Stimulated activated CD4-positive, alpha-beta T cell treated with anti-CD3 and anti-CD28 coated beads, Interleukin-2, amount 100 ng/mL, for 4 hours (primary cell): Measurements from ENCODE around the gene FES.
"Not testable (repeated sequence)": the region's sequence is repeated elsewhere in the genome, so short reads cannot be mapped to it uniquely, and the experiment has no call there.

Source experiments
- DNase-seq: peaks from one replicate; pipeline ENCODE4 v3.0.0-alpha.2; 2020; ENCODE audit warnings: low read depth

FES gene

GRCh38 chr15:90862487-90862886, 21.8 kb upstream of the FES start:
- no peak for DNase-seq

- DNase-seq: no peak
These were observed 21.1 kb upstream of the FES start for GRCh38 chr15:90862964-90863778.

- DNase-seq: no peak
These were observed 20.3 kb upstream of the FES start for GRCh38 chr15:90863987-90864386.

GRCh38 chr15:90864507-90864906, 19.8 kb upstream of the FES start:
- no peak for DNase-seq

DNA sequence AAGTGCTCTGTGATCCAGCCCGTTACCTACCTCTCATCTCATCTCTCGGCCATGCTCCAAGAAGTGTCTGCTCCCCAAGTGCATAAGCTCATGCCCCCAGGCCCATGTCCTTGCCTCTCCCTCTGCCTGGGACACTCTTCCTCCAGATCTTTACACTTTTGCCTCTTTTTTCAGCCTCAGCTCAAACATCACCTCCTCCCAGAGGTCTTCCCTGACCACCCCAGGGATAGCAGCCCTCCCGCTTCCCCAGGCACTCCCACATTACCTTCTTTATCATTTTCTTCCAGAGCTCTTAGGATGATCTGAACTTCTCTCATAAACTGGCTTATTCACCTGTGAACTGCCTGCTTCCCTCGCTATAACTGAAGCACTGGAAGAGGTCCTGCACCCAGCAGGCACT, 18.6 kb upstream of the FES start:
- DNase-seq: no peak

- DNase-seq: no peak
These were observed 18.1 kb upstream of the FES start for GRCh38 chr15:90866161-90866715.

- no peak for DNase-seq
These were observed 17.5 kb upstream of the FES start for GRCh38 chr15:90866800-90867199.

GRCh38 chr15:90868261-90868689, 16.0 kb upstream of the FES start, which contains the start of gene FURIN:
TSS of gene FURIN (plus strand) at chr15:90868588. CDS start at chr15:90875741, 7,153 bp downstream.
- DNase-seq: no peak

DNA sequence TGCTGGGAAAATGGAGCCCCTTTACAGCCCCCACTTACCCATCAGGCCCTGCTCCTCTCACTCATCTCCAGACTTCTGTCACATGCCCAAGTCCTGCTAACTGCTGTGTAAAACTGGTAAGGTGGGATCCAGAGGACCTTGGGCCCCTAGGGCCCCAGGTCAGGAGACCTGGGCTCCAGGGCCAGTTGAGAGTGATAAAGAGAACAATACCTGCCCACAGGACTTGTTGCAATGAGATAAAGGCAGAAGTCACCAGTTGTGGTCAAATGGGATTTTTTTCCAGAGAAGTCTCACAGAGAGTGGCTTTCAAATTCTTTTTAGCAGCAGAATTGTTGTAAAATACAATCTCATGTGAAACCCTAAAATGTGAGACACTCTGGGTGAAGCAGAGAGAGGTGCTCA, 15.2 kb upstream of the FES start:
- DNase-seq: no peak

DNA sequence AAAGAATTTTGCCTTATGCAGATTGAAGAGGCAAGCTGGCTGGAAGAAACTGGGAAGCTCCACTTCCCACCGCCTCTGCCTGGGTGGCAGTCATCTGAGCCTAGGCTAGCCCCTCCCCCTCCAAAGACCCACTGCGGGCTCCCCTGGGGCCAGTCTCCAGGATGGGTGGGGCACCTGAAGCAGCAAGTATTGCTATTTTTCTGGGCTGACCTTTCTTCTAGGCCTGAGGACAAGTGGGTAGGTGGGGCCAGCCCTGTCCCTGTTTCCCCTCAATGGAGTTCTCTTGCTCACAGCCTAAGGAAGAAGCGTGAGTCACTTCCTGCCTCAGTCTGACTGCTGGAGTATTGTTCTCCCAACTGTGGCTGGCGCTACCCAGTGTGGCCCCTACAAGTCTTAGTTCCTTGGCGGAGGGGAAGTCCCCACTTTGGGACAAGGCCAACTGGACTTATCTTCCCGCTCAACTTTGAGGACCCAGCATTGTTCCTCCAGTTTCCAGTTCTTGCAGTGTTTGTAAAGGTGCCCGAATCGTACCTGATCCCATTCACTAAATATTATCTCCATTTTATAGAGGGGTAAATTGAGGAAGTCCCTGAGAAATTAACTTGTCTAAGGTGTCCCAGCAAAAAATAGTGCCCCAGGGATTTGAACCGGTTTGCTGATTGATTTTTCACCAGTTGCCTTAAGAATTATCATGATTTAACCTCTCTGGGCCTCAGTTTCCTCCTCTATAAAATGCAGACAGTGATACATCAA, 14.5 kb upstream of the FES start:
- DNase-seq: no peak

GRCh38 chr15:90870354-90871138, 13.8 kb upstream of the FES start:
- DNase-seq: no peak

DNA sequence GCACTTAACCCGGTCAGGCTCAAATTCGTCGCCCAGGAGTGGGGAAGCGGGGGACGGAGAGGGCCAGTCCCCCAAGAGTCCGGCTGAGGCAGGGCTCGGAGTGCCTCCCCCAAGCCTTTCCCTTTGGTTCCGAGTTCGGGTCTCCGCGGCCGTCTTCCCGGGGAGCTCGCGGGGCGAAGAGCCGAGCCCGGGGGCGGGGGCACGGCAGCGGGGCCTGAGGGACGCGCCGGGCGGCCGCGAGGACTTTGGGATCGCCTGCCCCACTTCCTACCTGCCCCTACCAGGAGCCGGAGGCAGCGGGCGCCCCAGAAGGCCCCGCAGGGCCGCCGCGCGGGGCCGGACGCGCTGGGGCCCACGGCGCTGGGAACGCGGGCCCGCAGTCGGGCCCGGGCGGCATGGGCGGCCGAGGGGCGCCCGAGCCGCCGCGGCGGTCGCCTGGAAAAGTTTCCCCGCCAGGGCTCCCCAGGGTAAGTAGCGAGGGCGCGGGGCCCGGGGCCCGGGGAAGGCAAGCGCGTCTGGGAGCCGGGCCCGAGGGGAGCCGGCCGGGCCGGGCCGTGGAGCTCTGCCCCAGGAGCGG, 13.1 kb upstream of the FES start:
- no peak for DNase-seq

DNA sequence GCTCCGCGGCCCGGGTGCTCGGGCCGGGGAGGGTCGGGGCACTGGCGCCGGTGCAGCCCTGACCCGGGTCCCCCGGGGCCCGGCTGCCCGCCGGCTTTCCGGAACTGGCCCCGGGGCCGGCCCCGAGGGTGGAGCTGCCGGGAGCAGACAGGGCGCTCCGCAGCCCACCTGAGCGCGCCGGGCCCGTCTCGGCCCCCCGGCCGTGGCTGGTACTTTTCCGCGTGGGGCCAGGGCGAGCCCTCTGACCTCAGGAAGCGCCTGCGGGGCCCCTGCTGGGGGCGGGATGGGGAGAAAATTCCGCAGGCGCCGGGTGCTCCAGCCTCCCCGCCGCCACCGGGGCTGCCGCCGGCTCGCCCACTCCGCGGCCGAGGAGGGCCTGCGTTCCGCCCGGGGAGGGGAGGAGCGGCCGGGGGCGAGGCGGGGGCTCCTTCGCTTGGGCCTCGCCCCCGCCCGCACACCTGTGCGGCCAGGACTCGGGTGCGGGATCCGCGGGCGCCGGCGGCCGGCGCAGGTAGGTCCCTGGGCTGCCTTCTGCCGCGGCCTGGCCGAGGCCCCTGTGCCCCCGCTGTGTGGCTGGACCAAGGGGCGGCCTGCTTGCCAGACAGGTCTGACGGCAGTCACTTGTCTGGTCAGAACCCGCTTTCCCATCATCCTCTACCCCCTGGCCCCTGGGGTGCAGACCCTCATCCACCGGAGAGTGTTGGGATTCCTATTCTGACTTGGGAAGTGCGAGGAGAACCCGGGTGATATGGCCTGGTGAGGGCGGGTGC, 12.4 kb upstream of the FES start:
- no peak for DNase-seq

DNA sequence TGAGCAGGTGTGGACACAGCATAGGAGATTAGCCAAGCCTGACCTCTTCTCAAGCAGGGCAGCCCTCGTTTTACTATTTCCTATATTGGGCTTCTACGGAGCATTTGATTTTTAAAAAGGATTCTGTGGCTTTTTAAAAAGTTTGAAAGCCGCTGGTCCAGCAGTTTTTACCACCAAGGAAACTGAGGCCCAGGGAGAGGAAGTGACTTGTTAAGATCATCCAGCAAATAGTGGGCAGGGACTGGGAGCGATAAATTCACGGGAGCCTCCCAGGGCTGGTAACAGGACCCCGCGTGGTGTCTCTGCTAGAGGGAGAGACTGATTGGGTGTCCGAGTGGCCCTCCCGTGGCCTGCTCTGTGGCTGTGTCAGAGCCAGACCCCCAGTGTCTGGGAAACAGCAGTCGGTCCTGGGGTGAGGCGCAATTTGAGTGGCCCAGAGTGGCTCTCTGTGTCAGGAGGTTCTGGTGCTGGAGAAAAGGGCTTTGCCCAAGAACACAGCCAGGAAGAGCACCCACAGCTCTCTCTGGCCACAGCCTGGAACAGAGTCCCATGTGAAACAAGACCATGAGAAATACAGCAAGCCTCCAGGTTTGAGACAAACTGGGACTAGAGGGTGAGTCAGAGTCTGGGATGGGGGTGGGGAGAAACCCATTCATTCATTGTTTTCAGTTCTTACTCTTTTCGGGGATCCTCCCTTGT, 11.7 kb upstream of the FES start:
- peak; percentile 49 for DNase-seq

GRCh38 chr15:90873488-90873997, 10.8 kb upstream of the FES start:
- DNase-seq: no peak

DNA sequence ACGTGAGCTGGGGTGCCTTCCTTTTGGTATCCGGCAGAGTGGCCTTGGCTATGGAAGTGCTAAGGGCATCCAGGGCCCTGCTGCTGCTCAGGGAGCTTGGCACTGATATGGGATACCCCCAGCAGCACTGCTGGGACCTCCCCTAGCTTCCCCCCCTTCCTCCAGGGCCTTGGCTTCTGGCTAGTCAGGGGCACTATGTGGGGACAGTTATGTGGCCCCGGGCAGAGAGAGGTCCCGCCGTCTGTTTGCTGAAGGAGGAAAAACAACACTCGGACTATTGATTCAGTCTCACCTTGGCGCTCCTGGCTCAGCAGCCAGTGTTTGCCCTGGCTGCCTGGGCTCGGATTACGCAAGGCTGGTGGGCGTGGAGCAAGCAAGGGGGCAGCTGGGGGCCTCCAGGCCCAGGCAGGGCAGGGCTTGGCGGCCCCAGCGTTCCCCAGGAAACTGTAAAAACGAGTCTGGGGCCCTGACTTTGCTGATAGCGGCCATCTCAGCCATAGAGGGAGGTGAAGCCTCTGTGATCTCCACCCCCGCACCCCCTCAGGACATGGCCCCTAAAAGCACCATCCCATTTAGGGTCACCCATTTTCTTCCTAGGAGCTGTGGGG, 10.2 kb upstream of the FES start:
- no peak for DNase-seq

DNA sequence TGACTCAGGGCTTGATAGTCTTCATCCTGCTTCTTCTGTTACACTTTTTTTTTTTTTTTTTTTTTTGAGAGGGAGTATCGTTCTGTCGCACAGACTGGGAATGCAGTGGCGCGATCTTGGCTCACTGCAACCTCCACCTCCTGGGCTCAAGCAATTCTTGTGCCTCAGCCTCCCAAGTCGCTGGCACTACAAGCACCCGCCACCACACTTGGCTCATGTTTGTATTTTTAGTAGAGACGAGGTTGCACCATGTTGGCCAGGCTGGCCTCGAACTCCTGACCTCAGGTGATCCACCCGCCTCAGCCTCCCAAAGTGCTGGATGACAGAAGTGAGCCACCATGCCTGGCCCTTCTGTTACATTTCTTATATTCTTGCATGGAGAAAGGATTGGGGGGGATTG, 9.3 kb upstream of the FES start:
- DNase-seq: not testable (repeated sequence)

DNA sequence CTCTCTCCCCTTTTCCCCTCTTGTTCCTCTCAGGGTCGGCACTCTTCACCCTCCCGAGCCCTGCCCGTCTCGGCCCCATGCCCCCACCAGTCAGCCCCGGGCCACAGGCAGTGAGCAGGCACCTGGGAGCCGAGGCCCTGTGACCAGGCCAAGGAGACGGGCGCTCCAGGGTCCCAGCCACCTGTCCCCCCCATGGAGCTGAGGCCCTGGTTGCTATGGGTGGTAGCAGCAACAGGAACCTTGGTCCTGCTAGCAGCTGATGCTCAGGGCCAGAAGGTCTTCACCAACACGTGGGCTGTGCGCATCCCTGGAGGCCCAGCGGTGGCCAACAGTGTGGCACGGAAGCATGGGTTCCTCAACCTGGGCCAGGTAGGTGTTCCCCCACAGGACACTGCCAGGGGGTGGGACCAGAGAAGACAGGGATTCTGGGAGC, 8.7 kb upstream of the FES start:
- DNase-seq: no peak

DNA sequence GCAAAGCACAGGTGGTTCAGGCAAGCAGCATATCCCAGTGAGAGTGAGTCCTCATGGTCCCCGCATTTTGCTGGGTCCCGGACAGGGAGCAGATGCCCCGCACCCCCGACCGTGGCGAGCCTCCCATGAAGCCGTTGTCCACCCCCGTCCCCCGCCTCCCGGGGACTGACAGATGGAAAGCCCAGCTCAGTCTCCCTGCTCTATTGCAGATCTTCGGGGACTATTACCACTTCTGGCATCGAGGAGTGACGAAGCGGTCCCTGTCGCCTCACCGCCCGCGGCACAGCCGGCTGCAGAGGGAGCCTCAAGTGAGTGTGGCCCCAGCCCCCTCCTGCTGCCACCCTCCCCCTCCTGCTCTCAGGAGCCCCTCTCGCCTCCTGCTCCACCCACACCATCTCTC, 8.3 kb upstream of the FES start:
- DNase-seq: no peak
